ENCODE measurements around the gene MKNK2.

MKNK2 gene

DNA sequence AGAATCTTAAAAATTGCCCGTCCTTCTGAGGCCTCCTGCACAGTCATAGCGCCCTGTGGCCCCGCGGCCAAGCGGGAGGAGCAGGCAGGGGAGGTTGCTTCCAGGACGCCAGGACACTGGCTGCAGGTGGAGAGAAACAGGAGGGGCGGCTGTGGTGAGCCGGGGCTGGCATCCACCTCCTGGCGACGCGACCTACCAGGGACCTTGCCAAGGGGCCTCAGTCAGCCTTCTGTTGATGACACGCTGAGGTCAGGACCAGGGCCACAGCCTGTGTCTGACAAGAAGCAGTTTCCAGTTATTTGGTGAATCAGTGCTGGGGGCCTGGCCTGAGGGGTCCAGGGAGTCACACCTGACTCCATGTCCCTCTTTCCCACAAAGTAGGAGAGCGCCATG is 13.3 kb upstream of the MKNK2 start:
- DNase-seq (ENCODE audit: low read depth in 1 of 2, low spot score in 1 of 2): no peak
- TF ChIP-seq, protein P1, sequence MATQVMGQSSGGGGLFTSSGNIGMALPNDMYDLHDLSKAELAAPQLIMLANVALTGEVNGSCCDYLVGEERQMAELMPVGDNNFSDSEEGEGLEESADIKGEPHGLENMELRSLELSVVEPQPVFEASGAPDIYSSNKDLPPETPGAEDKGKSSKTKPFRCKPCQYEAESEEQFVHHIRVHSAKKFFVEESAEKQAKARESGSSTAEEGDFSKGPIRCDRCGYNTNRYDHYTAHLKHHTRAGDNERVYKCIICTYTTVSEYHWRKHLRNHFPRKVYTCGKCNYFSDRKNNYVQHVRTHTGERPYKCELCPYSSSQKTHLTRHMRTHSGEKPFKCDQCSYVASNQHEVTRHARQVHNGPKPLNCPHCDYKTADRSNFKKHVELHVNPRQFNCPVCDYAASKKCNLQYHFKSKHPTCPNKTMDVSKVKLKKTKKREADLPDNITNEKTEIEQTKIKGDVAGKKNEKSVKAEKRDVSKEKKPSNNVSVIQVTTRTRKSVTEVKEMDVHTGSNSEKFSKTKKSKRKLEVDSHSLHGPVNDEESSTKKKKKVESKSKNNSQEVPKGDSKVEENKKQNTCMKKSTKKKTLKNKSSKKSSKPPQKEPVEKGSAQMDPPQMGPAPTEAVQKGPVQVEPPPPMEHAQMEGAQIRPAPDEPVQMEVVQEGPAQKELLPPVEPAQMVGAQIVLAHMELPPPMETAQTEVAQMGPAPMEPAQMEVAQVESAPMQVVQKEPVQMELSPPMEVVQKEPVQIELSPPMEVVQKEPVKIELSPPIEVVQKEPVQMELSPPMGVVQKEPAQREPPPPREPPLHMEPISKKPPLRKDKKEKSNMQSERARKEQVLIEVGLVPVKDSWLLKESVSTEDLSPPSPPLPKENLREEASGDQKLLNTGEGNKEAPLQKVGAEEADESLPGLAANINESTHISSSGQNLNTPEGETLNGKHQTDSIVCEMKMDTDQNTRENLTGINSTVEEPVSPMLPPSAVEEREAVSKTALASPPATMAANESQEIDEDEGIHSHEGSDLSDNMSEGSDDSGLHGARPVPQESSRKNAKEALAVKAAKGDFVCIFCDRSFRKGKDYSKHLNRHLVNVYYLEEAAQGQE (IDR thresholded peaks at IDR 0.05; ENCODE audit: insufficient replicate concordance, low read depth): no peak
- TF ChIP-seq, protein P2, sequence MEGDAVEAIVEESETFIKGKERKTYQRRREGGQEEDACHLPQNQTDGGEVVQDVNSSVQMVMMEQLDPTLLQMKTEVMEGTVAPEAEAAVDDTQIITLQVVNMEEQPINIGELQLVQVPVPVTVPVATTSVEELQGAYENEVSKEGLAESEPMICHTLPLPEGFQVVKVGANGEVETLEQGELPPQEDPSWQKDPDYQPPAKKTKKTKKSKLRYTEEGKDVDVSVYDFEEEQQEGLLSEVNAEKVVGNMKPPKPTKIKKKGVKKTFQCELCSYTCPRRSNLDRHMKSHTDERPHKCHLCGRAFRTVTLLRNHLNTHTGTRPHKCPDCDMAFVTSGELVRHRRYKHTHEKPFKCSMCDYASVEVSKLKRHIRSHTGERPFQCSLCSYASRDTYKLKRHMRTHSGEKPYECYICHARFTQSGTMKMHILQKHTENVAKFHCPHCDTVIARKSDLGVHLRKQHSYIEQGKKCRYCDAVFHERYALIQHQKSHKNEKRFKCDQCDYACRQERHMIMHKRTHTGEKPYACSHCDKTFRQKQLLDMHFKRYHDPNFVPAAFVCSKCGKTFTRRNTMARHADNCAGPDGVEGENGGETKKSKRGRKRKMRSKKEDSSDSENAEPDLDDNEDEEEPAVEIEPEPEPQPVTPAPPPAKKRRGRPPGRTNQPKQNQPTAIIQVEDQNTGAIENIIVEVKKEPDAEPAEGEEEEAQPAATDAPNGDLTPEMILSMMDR (IDR thresholded peaks at IDR 0.05; ENCODE audit: insufficient read depth, low read length): no peak
- no peak for TF ChIP-seq POLR2AphosphoS5 (IDR thresholded peaks at IDR 0.05; ENCODE audit: low read depth)
- H3K27ac ChIP-seq (replicated peaks): no peak overlapping the region
- H3K4me3 ChIP-seq (replicated peaks; ENCODE audit: insufficient read depth, low read length): no peak overlapping the region
- no peaks in the 10 kb centered on the region for H3K27me3 ChIP-seq (ENCODE audit: insufficient read depth, poor library complexity, severe bottlenecking)

DNA sequence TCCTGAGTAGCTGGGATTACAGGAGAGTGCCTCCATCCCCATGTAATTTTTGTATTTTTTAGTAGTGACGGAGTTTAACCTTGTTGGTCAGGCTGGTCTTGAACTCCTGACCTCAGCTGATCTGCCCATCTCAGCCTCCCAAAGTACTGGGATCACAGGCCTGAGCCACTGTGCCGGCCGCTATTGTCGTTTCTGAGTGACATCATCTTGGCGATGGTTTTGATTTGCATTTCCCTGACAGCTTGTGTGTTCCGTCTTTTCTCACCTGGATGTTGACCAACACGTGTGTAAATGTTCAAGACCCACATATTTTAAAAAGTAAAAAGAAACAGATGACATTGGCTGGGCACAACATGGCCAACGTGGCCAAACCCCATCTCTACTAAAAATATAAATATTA is 12.8 kb upstream of the MKNK2 start:
- Histone ChIP-seq H3K27ac (replicated peaks) (no peak overlapping the region), H3K4me3 (replicated peaks; ENCODE audit: insufficient read depth, low read length) (no peak overlapping the region), H3K27me3 (ENCODE audit: insufficient read depth, poor library complexity, severe bottlenecking) (no peaks in the 10 kb centered on the region)
- TF ChIP-seq GABPA (IDR thresholded peaks at IDR 0.05; ENCODE audit: low read depth) (no peak), POLR2AphosphoS5 (IDR thresholded peaks at IDR 0.05; ENCODE audit: low read depth) (no peak), SPI1 (IDR thresholded peaks at IDR 0.05; ENCODE audit: borderline replicate concordance, low read depth) (no peak)
- TF ChIP-seq, protein P1 (IDR thresholded peaks at IDR 0.05; ENCODE audit: insufficient replicate concordance, low read depth): no peak
- TF ChIP-seq, protein P2 (IDR thresholded peaks at IDR 0.05; ENCODE audit: insufficient read depth, low read length): no peak
- no peak for DNase-seq (ENCODE audit: low read depth in 1 of 2, low spot score in 1 of 2)

- Histone ChIP-seq H3K27me3 (ENCODE audit: insufficient read depth, poor library complexity, severe bottlenecking) (no peaks in the 10 kb centered on the region), H3K4me3 (replicated peaks; ENCODE audit: insufficient read depth, low read length) (no peak overlapping the region), H3K27ac (replicated peaks) (no peak overlapping the region)
- TF ChIP-seq SPI1 (IDR thresholded peaks at IDR 0.05; ENCODE audit: borderline replicate concordance, low read depth) (no peak), GABPA (IDR thresholded peaks at IDR 0.05; ENCODE audit: low read depth) (no peak)
- TF ChIP-seq, protein P1 (IDR thresholded peaks at IDR 0.05; ENCODE audit: insufficient replicate concordance, low read depth): no peak
- TF ChIP-seq, protein P2 (IDR thresholded peaks at IDR 0.05; ENCODE audit: insufficient read depth, low read length): no peak
- no peak for DNase-seq (ENCODE audit: low read depth in 1 of 2, low spot score in 1 of 2)
These were observed 11.7 kb upstream of the MKNK2 start for GRCh38 chr19:2062770-2063169.
